Left lung (tissue), 14 donors: ENCODE results near the gene NKX6-2. TPM values are rescaled to one million over a fixed set of nuclear protein-coding genes. Genes with fewer than 3 reads are reported as not detected.

Source experiments
- ATAC-seq: fragments of 200-7000 bp; cut with Tn5 transposase; one replicate; pipeline ENCODE4 v1.9.1; 2020; ENCODE audit warnings: moderate library complexity
- DNase-seq, 4 donors: peaks; one replicate each; pipeline ENCODE4 v3.0.0-alpha.2; 2013 to 2020
- H3K27ac ChIP-seq, 2 donors: fragments of 200-600 bp; sonication (generic) in 1 of 2; one replicate each; pipeline versions ENCODE4 v1.5.0 to v1.8.0; 2020 to 2021
- H3K27me3 ChIP-seq, 2 donors: fragments of 200-600 bp; sonication (generic) in 1 of 2; one replicate each; pipeline versions ENCODE4 v1.5.0 to v1.8.0; 2020 to 2021
- H3K36me3 ChIP-seq, 2 donors: fragments of 200-600 bp; sonication (generic) in 1 of 2; one replicate each; pipeline versions ENCODE4 v1.5.0 to v1.8.0; 2020 to 2021
- H3K4me1 ChIP-seq, 2 donors: fragments of 200-600 bp; one replicate each; pipeline ENCODE4 v1.8.0; 2021
- H3K4me3 ChIP-seq, 2 donors: fragments of 200-600 bp; sonication (generic) in 1 of 2; one replicate each; pipeline versions ENCODE4 v1.5.0 to v1.8.0; 2020 to 2021; ENCODE audit warnings: mild to moderate bottlenecking in 1 of 2
- H3K9me3 ChIP-seq, 2 donors: fragments of 200-600 bp; sonication (generic) in 1 of 2; one replicate each; pipeline versions ENCODE4 v1.5.0 to v1.8.0; 2020 to 2021
- intact Hi-C, 2 donors: fragments of 100-400 bp; cut with DNase I; formaldehyde crosslinking; loops; one replicate each; pipeline versions ENCODE4 v1.11.2 to v1.14.2; 2022
- long read RNA-seq, 12 donors: library from polyadenylated mRNA in 2 of 12; unstranded in 2 of 12; transcript quantifications; one replicate each; pipeline ENCODE4 v2.0.0 and lab custom pipeline, GENCODE V29; 2019 to 2026
- polyA plus RNA-seq, 6 donors: library from polyadenylated mRNA; unstranded; fragments of 120-200 nt; gene quantifications; one replicate each; pipeline ENCODE4 v1.2.1, GENCODE V29; 2013; ENCODE audit not compliant: insufficient read length in 6 of 6
- total RNA-seq, 2 donors: library from RNA; stranded (reverse); fragmentation: NEBNext Ultra II Directional; extraction: Animal tissue kit (Norgen Biotek cat#: 25700); gene quantifications; one replicate each; pipeline ENCODE4 v1.2.1, GENCODE V29; 2021
- TF ChIP-seq, protein P1 (sequence below), 2 donors: fragments of 200-600 bp; sonication (generic) in 1 of 2; IDR thresholded peaks; one replicate each; pipeline versions ENCODE4 v1.5.0 to v1.8.0; 2021; ENCODE audit warnings: antibody characterized with exemption in 2 of 2
- donor health status: DM: no; HTN: yes; CAD: no.
- donor health status: DM: no; HTN: no; CAD: no.

Gene NKX6-2
- not detected for total RNA-seq
- polyA plus RNA-seq = 1 to 10 TPM; 4.5 to 6.5 (median 6.1) TPM
- long read RNA-seq, donor 1 = 0 reads
- long read RNA-seq, donor 2 = 0 reads
- long read RNA-seq, donor 3 = 0 reads
- long read RNA-seq, donor 4 = 0 reads
- long read RNA-seq, donor 5 = 0 reads
- long read RNA-seq, donor 6, partial matches to known transcripts = 0 of 1 reads
- long read RNA-seq, donor 6, other reads (novel, unspliced or antisense) = 0 of 1 reads
- long read RNA-seq, donor 7, partial matches to known transcripts = 46 of 52 reads
- long read RNA-seq, donor 7, other reads (novel, unspliced or antisense) = 6 of 52 reads
- long read RNA-seq, donor 8 = 0 reads
- long read RNA-seq, donor 9 = 0 reads
- long read RNA-seq, donor 10 = 0 reads
- long read RNA-seq, donor 11, transcript NKX6-2-201 (3 exons, 2,673 nt) = major isoform, 64 of 77 reads
- long read RNA-seq, donor 11, partial matches to known transcripts = 5 of 77 reads
- long read RNA-seq, donor 11, other reads (novel, unspliced or antisense) = 7 of 77 reads
- long read RNA-seq, donor 12 = 0 reads

- DNase-seq (no peak), ATAC-seq (no peak)
- Histone ChIP-seq H3K36me3 (peaks cover 0 to 31% of the 10 kb centered on the region in 2 donors), H3K4me3 (no peak within 1 kb of the TSS), H3K4me1 (peaks cover 11 to 34% of the 10 kb centered on the region in 2 donors), H3K27ac (no peak within 1 kb of the TSS), H3K9me3 (no peaks in the 10 kb centered on the region), H3K27me3 (peaks cover 64 to 82% of the 10 kb centered on the region in 2 donors)
- intact Hi-C loops = no loop called here
- TF ChIP-seq, protein P1, sequence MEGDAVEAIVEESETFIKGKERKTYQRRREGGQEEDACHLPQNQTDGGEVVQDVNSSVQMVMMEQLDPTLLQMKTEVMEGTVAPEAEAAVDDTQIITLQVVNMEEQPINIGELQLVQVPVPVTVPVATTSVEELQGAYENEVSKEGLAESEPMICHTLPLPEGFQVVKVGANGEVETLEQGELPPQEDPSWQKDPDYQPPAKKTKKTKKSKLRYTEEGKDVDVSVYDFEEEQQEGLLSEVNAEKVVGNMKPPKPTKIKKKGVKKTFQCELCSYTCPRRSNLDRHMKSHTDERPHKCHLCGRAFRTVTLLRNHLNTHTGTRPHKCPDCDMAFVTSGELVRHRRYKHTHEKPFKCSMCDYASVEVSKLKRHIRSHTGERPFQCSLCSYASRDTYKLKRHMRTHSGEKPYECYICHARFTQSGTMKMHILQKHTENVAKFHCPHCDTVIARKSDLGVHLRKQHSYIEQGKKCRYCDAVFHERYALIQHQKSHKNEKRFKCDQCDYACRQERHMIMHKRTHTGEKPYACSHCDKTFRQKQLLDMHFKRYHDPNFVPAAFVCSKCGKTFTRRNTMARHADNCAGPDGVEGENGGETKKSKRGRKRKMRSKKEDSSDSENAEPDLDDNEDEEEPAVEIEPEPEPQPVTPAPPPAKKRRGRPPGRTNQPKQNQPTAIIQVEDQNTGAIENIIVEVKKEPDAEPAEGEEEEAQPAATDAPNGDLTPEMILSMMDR (IDR thresholded peaks at IDR 0.05) = no peak
Measured at GRCh38 chr10:132785723-132786475, at the start of gene NKX6-2. Gene NKX6-2, minus strand, starts transcription at chr10:132786147. Its CDS starts 199 bp downstream, at chr10:132785948.

DNA sequence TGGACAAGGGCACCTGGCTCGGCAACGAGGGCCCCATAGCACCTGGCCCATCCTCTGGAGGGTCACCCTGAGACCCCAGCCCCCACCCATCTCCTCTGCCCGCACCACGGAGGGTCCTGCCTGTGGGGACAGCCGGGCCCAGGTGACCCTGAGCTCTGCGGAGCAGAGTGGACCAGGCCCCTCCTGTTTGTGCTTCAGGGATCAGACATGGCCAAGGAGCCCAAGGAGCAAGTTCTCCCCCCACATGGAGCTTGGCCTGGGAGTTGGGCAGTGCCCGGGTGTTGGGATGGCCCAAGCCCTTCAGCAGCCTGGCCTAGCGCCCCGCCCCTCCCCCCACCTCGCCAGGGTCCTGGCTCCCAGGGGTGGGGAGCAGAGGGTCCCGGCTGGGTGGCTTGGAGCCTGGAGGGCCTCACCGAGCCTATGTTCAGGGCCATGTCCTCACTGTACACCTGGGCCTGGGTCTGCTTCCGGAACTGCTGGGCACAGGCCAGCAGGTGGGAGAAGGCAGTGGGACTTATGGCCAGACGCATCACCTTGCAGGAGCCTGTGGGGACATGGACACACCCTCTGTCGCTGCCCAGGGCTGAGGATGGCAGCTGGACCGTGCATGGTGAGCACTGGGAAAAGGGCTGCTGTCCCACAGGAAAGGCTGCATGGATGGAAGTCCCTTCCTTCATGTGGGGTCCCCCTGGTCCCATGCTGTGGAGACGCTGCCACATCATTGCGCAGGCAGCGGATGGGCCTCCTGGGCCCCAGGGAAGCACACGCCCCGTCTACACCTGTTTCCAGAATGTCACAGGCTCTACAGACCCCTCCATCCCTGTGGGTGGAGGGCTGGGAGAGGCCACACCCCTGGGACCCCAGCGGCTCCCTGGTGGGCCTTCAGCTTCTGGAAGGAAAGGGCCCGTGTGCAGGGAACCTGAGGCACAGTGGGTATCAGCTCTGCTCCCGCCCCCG is 49.2 kb upstream of the NKX6-2 start:
- DNase-seq = peak in 1 of 4 donors; percentile 69
- Histone ChIP-seq H3K36me3 (no peaks in the 10 kb centered on the region), H3K9me3 (no peaks in the 10 kb centered on the region), H3K4me1 (no peaks in the 10 kb centered on the region), H3K27me3 (peaks cover 13 to 70% of the 10 kb centered on the region in 2 donors), H3K27ac (no peak overlapping the region), H3K4me3 (no peak overlapping the region)
- ATAC-seq = no peak
- TF ChIP-seq, protein P1 (IDR thresholded peaks at IDR 0.05) = no peak
- intact Hi-C loops = no loop called here

- intact Hi-C loops = no loop called here
- TF ChIP-seq, protein P1 (IDR thresholded peaks at IDR 0.05) = no peak
- ATAC-seq (no peak), DNase-seq (peak in 1 of 4 donors; percentile 55)
- no peaks in the 10 kb centered on the region for H3K9me3 ChIP-seq
- H3K4me1 ChIP-seq = no peaks in the 10 kb centered on the region
- no peak overlapping the region for H3K4me3 ChIP-seq
- H3K36me3 ChIP-seq = no peaks in the 10 kb centered on the region
- peaks cover 13 to 69% of the 10 kb centered on the region in 2 donors for H3K27me3 ChIP-seq
- H3K27ac ChIP-seq = no peak overlapping the region
Measured at GRCh38 chr10:132834311-132834761, 48.4 kb upstream of the NKX6-2 start.

DNA sequence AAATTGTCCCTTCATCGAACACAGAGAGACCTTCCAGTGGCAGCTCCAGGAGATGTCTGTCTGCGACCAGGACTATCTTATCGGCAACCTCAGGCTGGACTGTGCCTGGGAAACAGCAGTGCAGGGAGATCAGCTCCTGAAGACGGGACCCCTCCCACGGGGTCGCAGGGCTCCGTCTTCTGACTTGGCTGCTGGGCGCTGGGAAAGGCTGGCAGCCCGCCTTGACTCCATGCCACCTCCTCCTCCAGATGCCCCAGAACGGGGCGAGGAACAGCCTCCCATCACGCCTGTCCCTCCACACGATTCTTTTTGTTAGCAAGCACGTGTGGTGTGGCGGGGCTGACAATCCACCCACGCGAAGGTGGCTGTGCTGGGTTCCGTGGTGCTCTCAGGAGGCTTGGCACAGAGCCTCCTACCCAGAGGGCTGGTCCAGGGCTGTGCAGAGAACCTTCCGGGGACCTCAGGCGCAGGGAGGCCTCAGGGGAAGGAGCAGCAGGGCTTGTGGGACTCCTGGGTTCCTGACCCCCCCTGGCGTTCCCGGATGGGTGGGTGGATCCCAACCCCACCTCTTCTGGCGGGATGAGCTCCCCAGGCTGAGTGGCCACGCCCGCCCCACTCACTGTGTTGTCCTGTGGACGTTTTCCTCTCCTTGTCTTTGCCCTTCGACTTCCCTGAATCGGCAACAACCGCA is 47.6 kb upstream of the NKX6-2 start:
- no peaks in the 10 kb centered on the region for H3K9me3 ChIP-seq
- no peak for ATAC-seq
- intact Hi-C loops = no loop called here
- no peaks in the 10 kb centered on the region for H3K4me1 ChIP-seq
- peaks cover 13 to 68% of the 10 kb centered on the region in 2 donors for H3K27me3 ChIP-seq
- H3K27ac ChIP-seq = no peak overlapping the region
- no peak overlapping the region for H3K4me3 ChIP-seq
- no peak for DNase-seq
- no peaks in the 10 kb centered on the region for H3K36me3 ChIP-seq
- TF ChIP-seq, protein P1 (IDR thresholded peaks at IDR 0.05) = no peak
